Osteoblast (primary cell): ENCODE data around the gene IL10RA. TPM values are rescaled to one million over a fixed set of nuclear protein-coding genes. Genes with fewer than 3 reads are reported as not detected.

ENCODE experiments used
- DNase-seq: peaks from one replicate; pipeline ENCODE4 v3.0.0; 2011; ENCODE audit warnings: low spot score, mixed read lengths; ENCODE audit not compliant: insufficient read length; ENCODE audit errors: missing footprints
- H2AFZ ChIP-seq: 2 replicates; pipeline ENCODE4 v1.6.0; 2011; ENCODE audit warnings: mild to moderate bottlenecking, low read length
- H3K27ac ChIP-seq: 2 replicates; pipeline ENCODE4 v1.5.1; 2011; ENCODE audit warnings: mild to moderate bottlenecking, low read depth, low read length, moderate library complexity
- H3K27me3 ChIP-seq: 2 replicates; pipeline ENCODE4 v1.6.0; 2012; ENCODE audit warnings: mild to moderate bottlenecking, control low read depth, inconsistent platforms, low read length, moderate library complexity; ENCODE audit not compliant: insufficient read depth
- H3K36me3 ChIP-seq: 2 replicates; pipeline ENCODE4 v1.5.1; 2011; ENCODE audit warnings: mild to moderate bottlenecking, low read length, control low read depth, moderate library complexity; ENCODE audit not compliant: insufficient read depth
- H3K4me1 ChIP-seq: 2 replicates; pipeline ENCODE4 v1.5.1; 2011; ENCODE audit warnings: mild to moderate bottlenecking, low read length, control low read depth, moderate library complexity; ENCODE audit not compliant: insufficient read depth
- H3K4me2 ChIP-seq: 2 replicates; pipeline ENCODE4 v1.6.0; 2011; ENCODE audit warnings: mild to moderate bottlenecking, low read length; ENCODE audit not compliant: insufficient read depth
- H3K4me3 ChIP-seq: fragments of 200-600 bp; sonication (generic); 3 replicates; pipeline ENCODE4 v1.5.1; 2012; ENCODE audit warnings: mild to moderate bottlenecking, low read length, inconsistent platforms; ENCODE audit not compliant: insufficient read depth
- H3K79me2 ChIP-seq: 2 replicates; pipeline ENCODE4 v1.6.0; 2012; ENCODE audit warnings: mild to moderate bottlenecking, low read length, control low read depth, inconsistent platforms; ENCODE audit not compliant: insufficient read depth
- H3K9me3 ChIP-seq: 2 replicates; pipeline ENCODE4 v1.5.1; 2011; ENCODE audit warnings: low read depth, low read length, control low read depth
- H4K20me1 ChIP-seq: 2 replicates; pipeline ENCODE4 v1.6.0; 2012; ENCODE audit warnings: mild to moderate bottlenecking, low read length, control low read depth; ENCODE audit not compliant: insufficient read depth
- total RNA-seq: library from RNA; depleted of rRNA; stranded (reverse); fragments of >200 nt; gene quantifications from 2 replicates; pipeline ENCODE4 v1.2.3, GENCODE V29; 2012
- TF ChIP-seq, protein P1 (sequence below): IDR thresholded peaks from 2 replicates; pipeline ENCODE4 v1.5.1; 2011; ENCODE audit warnings: mild to moderate bottlenecking, low read depth, low read length, moderate library complexity; ENCODE audit errors: extremely low read depth

IL10RA gene
- total RNA-seq, 1 donor, result 1.1 TPM

GRCh38 chr11:118042796-118043195 lies 56.6 kb downstream of the IL10RA start:
- no peak overlapping the region for H3K27ac ChIP-seq
- H3K4me1 ChIP-seq, result no peaks in the 10 kb centered on the region
- no peaks in the 10 kb centered on the region for H3K36me3 ChIP-seq
- TF ChIP-seq, protein P1, sequence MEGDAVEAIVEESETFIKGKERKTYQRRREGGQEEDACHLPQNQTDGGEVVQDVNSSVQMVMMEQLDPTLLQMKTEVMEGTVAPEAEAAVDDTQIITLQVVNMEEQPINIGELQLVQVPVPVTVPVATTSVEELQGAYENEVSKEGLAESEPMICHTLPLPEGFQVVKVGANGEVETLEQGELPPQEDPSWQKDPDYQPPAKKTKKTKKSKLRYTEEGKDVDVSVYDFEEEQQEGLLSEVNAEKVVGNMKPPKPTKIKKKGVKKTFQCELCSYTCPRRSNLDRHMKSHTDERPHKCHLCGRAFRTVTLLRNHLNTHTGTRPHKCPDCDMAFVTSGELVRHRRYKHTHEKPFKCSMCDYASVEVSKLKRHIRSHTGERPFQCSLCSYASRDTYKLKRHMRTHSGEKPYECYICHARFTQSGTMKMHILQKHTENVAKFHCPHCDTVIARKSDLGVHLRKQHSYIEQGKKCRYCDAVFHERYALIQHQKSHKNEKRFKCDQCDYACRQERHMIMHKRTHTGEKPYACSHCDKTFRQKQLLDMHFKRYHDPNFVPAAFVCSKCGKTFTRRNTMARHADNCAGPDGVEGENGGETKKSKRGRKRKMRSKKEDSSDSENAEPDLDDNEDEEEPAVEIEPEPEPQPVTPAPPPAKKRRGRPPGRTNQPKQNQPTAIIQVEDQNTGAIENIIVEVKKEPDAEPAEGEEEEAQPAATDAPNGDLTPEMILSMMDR, result no peak
- no peak overlapping the region for H3K4me3 ChIP-seq
- H4K20me1 ChIP-seq, result no peaks in the 10 kb centered on the region
- no peaks in the 10 kb centered on the region for H3K9me3 ChIP-seq
- H3K27me3 ChIP-seq, result no peaks in the 10 kb centered on the region
- DNase-seq, result no peak
- H3K4me2 ChIP-seq, result no peak overlapping the region
- no peaks in the 10 kb centered on the region for H3K79me2 ChIP-seq
- H2AFZ ChIP-seq, result no peak overlapping the region

DNA sequence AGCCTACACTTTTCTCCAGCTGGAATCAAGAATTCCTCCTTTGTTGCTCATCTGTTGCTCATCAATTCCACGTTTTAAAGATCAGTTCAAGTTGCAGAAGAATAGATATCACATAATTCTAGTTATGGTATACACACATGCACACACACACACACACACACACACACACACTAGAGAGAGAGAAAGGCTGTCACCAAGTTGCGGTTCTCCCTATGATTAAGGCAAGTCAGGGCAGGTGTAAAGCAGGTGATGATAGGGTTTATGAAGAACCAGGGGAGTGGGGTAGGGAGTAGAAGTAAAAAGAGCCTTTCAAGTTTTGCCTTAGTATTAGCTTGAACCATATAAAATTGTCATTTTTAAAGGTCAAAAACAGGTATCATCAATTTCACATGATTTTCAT lies 59.0 kb downstream of the IL10RA start:
- Histone ChIP-seq H3K4me3 (no peak overlapping the region), H3K79me2 (no peaks in the 10 kb centered on the region), H3K4me1 (no peaks in the 10 kb centered on the region), H3K4me2 (no peak overlapping the region), H4K20me1 (no peaks in the 10 kb centered on the region), H3K9me3 (no peaks in the 10 kb centered on the region), H3K27ac (no peak overlapping the region), H3K27me3 (no peaks in the 10 kb centered on the region), H3K36me3 (no peaks in the 10 kb centered on the region), H2AFZ (no peak overlapping the region)
- TF ChIP-seq, protein P1, result no peak
- no peak for DNase-seq

DNA sequence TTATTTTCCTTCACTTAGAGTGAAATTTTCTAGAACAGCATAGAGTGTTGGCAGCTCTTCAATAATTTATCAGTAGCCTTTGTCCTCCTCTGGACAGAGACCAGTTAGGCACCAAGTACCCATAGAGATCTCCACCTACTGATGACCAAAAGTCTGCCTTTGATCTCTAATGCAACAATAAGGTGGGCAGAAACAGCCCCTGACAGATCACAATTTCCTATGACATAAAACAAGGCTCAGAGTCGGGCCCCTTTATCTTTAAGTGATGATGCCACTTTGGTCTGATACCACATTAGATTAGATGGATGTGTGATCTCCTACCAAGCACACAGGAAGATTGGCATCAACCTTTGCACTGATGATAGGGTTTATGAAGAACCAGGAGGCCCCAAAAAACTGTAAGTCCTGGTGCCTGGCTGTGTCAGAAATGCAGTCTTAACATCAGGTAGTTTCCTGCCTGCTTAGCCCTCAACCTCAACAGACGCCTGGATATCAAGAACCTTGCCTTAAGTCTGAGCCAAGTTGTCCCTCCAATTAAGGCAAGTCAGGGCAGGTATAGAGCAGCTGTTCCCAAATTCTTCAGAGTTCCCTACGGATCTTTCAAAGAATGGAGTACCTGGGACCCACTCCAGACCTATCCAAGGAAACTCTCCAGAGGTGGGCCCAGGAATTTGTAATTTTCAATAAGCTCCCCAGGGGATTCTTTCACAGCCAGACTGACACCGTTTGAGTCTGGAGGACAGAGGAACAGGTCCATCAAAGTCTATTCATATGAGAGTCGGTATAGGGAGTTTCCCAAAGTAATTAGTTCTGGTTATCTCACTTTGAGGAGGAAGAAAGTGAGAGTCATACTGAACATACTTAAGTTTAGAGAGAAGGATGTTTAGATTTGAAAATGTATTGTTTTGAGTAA lies 60.1 kb downstream of the IL10RA start:
- no peak for DNase-seq
- TF ChIP-seq, protein P1, result no peak
- H3K4me2 ChIP-seq, result no peak overlapping the region
- no peaks in the 10 kb centered on the region for H4K20me1 ChIP-seq
- no peak overlapping the region for H2AFZ ChIP-seq
- no peaks in the 10 kb centered on the region for H3K9me3 ChIP-seq
- H3K79me2 ChIP-seq, result no peaks in the 10 kb centered on the region
- no peaks in the 10 kb centered on the region for H3K36me3 ChIP-seq
- H3K4me1 ChIP-seq, result no peaks in the 10 kb centered on the region
- no peak overlapping the region for H3K27ac ChIP-seq
- no peak overlapping the region for H3K4me3 ChIP-seq
- no peaks in the 10 kb centered on the region for H3K27me3 ChIP-seq

GRCh38 chr11:118046964-118047700 lies 60.9 kb downstream of the IL10RA start:
- Histone ChIP-seq H3K9me3 (no peaks in the 10 kb centered on the region), H3K27ac (no peak overlapping the region), H2AFZ (no peak overlapping the region), H3K4me2 (no peak overlapping the region), H3K36me3 (no peaks in the 10 kb centered on the region), H3K79me2 (no peaks in the 10 kb centered on the region), H4K20me1 (no peaks in the 10 kb centered on the region), H3K4me3 (no peak overlapping the region), H3K4me1 (no peaks in the 10 kb centered on the region), H3K27me3 (no peaks in the 10 kb centered on the region)
- TF ChIP-seq, protein P1, result no peak
- DNase-seq, result no peak
